ENCODE data around the gene ZNF554.
"Not testable (repeated sequence)": the region's sequence is repeated elsewhere in the genome, so short reads cannot be mapped to it uniquely, and the experiment has no call there.

The ZNF554 gene

DNA sequence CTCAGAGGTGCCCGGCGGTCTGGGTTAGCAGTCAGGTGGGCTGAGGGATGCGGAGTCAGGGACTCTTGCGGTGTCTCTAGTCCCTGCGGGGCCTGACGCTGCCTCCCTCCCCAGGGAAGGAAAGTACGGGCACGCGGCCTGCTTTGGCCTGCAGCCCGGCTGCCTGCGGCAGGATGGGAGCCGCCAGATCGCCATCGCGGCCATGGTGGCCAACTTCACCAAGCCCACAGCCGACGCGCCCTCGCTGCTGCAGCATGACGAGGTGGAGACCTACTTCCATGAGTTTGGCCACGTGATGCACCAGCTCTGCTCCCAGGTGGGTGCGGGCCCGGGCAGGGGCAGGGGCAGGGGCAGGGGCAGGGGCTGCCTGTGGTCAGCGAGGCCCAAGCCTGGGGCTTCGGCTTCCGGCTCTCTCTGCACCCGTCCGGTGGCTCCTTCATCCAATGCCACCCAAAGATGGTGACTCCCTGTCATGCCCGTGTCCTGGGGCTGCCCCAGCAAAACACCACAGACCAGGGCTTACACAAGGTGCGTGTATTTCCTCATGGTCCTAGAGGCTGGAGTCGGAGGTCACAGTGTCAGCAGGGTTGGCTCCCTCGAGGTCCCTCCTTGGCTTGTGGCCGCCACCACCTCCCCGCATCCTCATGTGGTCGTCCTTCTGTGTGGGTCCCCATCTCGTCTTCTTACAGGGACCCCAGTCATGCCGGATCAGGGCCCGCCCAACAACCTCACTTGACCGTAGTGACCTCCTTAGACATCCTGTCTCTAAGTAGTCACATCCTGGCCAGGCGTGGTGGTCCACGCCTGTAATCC, 11.3 kb upstream of the ZNF554 start:
- DNase-seq, result no peak

DNA sequence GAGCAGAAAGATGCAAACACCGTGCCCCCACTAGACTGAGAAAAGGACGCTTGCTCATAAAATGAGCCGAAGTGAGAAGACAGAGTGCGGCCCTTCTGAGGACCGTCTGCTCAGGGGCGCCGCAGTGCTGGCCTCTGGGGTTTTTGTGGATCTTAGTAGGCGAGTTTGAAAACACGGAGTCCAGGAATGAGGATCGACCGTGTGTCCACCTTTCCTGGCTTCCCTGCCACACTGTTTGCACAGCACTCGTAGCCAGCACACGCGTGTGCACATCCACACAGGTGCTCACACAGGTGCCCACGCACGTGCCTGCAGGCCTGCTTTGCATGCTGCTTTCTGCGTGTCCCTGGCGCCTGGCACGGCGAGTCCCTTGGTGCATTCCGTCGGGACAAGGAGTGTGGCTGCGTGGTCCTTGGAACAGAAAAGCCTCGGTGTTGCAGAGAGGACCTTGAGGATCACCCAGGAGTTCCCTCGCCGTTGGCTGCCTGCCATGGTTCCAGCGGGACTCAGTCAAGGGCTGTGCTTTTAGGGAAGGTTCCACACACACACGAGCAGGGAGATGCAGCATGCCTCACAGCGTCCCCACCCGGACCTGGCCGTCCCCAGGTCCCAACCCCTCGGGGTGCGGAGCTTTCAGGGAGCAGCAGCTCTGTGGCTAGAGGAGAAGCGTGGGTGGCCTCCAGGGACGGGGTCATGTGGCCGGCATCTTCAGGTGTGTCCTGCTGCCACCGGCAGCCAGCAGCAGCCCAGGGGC, 10.1 kb upstream of the ZNF554 start:
- DNase-seq, result no peak

DNA sequence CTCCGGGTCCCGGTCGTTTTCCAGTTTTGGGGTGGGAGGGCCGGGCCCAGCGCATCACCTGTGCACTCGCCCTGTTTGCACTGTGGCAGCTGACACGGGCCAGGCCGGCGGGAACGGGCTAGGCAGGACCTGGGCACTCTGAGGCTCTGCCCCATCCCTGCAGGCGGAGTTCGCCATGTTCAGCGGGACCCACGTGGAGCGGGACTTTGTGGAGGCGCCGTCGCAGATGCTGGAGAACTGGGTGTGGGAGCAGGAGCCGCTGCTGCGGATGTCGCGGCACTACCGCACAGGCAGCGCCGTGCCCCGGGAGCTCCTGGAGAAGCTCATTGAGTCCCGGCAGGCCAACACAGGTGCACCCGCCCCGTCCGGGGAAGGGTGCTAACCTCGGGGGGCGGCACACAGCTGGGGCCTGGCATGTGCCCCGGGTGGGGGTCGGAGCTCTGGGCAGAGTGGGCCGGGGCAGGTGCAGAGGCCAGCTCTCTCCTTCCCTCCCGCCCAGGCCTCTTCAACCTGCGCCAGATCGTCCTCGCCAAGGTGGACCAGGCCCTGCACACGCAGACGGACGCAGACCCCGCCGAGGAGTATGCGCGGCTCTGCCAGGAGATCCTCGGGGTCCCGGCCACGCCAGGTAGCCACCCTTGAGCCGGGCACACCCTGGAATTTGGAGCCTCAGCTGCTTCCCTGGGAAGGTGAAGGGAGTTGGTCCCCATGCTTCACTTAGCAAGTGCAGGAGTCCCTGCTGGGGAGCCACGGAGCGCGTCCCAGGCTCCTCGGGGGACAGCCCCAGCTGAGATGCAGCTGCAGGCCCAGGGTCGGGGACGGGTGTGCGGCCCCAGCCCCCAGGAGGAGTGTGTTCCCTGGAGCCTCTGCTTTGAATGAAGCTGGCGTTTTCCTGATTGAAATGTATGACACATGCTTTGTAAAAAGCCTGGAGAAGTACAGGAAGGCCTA, 9.3 kb upstream of the ZNF554 start:
- no peak for DNase-seq

DNA sequence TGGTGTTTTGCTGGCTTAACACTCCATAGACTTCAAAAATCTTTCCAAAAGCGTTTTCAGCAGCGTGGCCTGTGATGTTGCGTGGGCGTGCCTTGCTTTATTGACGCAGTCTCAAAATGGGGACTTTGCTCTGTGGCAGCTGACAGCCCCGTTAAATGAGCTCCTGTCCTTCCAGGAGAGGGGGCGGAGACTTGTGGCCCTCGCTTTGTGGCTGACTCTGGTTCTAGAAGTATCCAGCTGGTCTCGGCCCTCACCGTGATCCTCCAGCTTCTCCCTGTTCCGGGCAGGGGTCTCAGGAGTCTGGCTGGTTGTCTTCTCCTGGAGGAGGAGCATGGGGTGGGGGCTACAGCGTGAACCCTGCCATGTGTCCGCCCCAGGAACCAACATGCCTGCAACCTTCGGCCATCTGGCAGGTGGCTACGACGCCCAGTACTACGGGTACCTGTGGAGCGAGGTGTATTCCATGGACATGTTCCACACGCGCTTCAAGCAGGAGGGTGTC, 8.4 kb upstream of the ZNF554 start:
- DNase-seq, result no peak

DNA sequence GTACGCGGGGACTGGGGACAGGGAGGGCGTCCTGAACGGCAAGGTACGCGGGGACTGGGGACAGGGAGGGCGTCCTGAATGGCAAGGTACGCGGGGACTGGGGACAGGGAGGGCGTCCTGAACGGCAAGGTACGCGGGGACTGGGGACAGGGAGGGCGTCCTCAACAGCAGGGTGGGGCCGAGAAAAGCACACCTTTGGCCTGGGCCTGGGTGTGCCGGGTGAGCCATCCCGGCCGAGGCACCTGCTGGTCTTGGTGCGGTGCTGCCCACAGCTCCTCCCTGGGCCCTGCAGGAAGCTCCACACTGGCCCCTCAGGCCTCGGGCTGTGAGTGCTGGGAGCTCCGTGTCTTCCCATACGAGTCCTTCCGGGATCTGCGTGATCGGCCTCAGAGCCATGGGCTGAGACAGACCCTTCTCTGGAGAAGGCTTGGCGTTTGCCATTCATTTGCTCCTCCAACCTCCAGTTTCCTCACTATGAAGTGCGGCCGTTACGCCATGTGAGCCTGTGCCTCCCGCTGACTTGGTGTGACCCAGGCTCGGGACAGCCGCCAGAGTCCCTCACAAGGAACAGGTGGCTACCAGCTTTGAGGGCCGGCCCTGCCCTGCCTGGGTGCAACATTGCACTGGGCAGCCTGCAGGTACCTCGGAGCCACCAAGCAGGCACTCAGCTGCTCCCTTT, 7.8 kb upstream of the ZNF554 start:
- no peak for DNase-seq

DNA sequence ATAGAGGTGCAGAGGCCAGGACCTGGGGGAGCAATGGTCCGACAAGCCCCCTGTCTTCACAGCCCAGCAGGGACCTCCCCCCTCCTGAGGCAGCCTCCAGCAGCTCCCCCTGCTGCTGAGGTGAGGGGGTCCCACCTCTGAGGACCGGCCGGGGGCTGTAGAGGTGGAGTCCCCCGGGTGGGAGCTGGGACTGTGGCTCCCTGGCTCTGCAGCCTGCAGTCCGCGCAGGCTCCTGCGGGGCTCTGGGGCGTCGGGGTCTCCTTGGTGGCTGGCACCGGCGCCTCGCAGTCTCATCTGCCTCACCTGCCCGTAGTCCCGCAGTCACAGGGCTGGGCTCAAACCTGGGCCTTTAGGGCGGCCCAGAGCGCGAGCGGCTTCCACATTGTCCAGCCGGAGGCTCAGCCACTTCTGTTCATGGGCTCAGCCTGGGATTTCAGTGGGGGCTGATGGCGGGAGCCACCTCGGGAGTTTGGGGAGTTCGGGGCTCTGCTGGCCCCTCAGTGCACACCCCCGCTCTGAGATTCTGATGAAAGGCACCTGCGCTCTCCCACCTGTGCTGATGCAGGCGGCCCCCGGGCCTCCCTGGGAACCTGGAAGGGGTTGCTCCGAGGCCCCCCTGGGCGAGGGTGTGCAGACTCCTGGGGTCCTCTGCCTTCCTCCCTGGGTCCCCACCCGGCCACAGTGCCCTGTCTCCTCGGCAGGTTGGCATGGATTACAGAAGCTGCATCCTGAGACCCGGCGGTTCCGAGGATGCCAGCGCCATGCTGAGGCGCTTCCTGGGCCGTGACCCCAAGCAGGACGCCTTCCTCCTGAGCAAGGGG, 7.0 kb upstream of the ZNF554 start:
- DNase-seq, result no peak

DNA sequence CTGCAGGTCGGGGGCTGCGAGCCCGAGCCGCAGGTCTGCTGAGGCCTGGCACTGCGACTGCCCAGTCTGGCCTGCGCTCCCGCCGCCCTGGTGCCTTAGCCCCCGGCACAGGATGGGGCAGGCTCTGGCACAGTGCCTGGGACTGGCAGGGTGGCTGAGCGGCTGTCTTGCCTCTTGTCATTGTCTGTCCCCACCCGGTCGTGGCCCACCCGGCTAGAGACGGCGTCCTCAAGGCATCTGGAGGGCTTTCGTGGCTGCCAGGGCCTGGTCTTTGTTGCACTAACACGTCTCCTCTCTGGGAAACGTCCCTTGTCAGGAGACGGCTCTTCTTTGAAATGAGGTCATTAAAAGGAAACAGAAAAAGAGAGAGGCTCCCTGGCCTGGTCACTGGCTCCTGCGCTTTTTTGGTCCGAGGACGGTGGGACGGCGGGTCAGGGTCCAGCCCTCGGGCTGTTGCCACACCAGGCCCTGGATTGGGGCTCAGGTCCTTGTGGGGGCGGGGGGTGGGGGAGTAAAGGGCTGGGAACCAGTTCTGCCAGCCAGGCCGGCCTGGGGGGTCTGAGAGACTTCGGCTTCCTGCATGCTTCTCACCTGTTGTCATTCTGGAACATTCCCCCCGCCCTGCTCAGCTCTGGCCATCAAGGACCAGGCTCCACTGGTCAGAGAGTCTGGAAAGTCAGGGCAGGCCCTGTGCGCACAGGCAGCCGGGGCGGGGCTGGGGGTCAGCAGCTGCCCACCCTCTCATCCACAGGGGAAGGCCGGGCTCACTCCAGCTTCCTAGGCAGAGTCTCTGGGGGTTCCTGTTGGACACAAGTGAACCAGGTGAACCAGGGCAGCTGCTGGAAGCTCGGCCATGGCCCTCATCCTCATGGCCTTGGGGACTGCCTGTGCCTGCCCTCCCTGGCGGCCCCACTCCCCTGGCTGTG, 6.2 kb upstream of the ZNF554 start:
- DNase-seq, result no peak

DNA sequence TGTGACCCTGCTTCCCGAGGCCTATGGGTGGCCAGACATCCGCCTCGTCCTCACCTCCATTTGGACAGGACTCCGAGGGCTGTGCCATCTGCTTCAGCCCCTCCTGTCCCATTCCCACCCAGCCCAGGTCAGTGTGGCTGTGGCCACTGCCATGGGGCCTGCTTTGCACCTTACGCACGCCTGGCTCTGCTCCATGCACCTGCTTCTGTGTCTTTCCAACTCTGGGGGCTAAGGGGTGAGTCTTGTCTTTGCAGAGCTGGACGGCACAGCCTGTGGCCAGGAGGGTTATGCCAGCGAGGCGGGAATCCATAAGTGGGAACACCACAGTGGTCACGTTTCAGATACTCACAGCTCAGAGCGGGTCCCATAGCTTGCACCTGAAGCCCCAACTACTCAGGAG, 5.2 kb upstream of the ZNF554 start:
- DNase-seq, result no peak

DNA sequence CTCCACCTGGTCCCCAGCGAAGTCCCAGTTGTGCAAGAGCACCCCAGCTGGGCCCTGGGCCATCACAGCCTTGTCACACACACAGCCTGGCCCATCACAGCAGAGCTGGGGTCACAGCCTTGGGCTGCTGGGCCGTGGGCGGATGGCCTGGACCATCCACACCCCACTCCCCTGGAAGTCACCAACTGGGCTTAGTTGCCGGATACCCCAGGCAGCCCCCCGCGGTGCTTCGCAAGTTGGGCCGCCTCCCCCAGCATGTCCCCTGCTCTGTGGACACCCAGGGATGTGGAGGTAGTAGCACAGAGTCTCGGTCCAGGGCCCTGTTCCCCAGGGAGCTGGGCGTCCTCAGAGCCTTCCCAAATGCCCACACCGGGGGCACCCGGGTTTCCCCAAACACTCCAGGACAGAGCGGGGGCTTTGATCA, 4.5 kb upstream of the ZNF554 start:
- DNase-seq, result no peak

DNA sequence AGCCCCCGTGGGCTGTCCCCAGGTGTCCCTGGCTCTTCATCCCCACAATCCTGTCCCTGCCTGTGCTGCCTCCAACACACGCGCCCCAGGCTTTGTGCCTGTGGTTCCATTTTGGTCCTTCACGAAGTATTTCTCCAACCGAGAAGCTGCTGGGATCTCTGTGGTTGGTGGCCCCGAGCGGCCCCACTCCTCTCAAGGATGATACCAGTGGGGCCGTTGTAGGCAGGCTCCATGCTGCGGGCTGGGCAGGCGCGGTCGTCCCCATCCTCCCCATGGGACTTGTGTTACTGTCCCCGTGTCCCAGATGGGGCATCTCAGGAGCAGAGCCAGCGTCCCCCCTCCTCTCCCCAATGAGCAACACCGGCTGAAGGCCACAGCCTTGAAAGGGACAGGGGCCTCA, 3.7 kb upstream of the ZNF554 start:
- DNase-seq, result no peak

DNA sequence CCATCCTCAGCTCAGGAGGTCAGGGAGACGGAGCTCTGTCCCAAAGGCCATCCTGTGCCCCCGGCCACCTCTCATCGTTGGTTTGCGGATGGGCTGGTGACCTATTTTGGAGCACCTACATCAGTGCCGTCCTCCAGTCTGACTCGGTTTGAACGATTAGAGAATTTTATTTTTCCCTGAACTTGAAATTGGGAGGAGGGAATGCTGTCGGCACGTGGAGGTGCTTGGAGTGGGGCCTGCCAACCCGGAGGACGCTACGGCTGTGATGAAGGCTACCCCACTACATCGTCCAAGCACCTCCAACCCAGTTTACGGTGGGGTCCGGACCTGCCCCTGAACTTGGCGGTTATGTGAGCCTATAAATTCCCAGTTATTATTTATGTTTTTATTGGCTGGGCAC, 3.0 kb upstream of the ZNF554 start:
- DNase-seq, result no peak

DNA sequence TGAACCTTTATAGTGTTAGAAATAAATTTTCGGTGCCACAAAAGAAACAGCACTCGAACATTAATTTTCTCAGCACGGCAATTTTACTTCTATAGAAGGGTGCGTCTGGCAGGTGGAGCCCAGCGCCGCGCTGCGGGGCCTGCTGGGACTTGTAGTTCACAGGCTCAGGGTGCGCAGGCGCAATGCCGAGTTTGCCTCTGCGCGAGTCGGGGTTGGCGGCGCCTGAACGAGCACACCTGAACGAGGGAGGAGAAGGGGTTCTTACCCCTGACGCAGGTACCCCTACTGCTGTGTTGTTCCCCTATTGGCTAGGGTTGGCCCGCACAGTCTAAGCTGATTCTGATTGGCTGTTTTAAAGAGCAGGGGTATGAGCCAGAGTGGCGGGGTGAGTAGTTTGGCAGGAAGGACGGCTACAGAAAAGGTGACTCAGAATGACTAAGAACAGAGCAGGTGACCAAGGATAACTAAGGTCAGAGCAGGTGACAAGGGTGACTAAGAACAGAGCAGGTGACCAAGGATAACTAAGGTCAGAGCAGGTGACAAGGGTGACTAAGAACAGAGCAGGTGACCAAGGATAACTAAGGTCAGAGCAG, 2.3 kb upstream of the ZNF554 start:
- DNase-seq, result not testable (repeated sequence)

DNA sequence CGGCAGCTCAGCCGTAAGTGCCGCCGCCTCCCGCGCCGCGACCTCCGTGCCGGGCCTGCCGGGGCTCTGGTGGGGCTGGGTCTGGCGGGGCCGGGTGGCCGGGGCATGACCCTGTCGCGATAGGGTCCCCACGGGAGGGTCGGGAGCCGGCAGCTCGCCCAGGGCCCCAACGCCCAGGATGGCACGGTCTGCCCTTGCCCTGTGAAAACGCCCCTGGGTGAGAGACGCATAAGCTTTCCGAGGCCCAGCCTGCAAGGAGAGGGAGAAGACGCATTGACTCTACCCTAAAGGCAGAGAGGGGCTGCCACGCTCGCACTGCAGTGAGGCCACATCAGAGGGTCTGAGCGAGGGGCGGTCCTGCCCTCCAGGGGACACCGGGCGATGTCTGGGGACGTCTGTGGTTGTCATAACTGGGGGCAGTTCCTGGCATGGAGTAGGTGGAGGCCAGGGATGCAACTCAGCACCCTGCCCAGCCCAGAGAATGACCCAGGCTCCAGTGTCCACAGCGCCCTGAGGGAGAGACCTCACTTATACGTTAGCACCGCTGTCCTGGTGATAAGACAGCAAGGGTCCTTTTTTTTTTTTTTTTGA, 539 bp downstream of the ZNF554 start:
- DNase-seq, result no peak

DNA sequence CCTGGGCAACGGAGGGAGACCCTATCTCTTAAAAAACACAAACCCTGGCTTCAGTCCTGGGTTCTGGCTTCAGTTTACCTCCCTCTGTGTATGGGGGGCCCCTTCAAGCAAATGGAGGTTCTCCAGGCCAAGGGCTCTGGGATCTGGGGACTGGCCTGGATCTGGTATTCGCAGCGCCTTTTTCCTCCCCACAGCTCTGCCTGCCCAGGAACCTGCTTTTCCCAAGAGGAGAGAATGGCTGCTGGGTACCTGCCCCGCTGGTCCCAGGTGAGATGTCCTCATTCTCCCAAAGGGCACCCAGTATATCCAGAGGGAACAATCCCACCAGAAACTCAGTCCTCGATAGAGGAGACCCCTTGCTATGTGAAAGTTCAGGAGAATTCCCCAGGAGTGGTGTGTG, 3.2 kb downstream of the ZNF554 start:
- no peak for DNase-seq

DNA sequence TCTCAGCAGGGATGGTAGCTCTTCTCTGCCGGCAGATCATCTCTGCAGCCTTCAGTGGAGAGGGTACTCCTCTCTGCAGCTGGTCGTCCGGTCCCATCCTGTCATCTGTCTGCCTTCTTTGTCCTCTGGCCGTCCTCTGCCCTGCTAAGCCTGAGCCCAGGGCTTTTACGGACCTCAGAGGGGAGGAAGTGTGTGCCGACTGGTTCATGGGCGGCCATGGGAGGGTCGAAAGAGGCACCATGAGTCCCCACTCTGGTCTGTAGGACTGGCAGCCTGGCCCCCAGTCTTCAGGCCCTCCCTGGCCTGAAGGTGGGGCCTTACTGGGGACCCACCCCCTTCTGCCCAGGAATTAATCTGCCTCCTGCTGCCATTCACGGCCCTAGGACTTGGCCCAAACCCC, 4.0 kb downstream of the ZNF554 start:
- DNase-seq, result no peak

DNA sequence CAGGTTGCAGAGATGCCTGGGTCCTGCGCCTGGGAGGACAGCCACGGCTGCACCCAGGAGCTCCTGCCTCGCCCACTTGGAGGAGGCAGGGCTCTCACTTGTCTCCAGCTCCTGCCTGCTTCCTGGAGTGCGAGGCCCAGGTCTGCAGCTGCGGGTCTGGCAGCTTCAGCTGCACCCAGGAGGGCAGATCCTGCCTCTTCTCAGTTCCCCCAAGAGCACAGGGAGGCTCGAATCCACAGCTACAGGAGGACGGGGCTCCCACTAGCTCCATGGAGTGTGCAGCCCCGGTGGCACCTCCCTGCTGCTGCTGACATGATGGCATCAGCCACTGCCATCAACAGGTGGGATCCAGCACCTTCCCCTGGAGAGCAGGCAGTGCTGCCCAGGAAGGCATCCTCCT, 4.5 kb downstream of the ZNF554 start:
- no peak for DNase-seq

DNA sequence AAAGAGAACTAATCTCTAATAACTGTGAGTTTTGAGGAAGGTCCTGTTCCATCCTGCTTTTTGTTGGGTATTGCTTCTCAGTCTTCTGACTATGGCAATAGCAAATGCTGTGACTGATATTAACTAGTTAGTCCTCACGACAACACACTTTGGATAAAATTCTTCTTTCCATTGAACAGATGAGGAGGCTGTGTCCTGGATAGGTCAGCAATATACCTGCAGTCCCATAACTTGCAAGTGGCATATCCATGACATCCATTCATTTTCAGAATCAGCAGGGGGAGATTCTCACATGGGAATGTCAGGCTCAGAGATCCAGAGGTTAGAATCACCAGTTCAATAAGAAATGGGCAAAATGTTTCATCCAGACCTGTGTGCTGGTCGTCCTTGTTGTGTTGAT, 7.4 kb downstream of the ZNF554 start:
- no peak for DNase-seq

DNA sequence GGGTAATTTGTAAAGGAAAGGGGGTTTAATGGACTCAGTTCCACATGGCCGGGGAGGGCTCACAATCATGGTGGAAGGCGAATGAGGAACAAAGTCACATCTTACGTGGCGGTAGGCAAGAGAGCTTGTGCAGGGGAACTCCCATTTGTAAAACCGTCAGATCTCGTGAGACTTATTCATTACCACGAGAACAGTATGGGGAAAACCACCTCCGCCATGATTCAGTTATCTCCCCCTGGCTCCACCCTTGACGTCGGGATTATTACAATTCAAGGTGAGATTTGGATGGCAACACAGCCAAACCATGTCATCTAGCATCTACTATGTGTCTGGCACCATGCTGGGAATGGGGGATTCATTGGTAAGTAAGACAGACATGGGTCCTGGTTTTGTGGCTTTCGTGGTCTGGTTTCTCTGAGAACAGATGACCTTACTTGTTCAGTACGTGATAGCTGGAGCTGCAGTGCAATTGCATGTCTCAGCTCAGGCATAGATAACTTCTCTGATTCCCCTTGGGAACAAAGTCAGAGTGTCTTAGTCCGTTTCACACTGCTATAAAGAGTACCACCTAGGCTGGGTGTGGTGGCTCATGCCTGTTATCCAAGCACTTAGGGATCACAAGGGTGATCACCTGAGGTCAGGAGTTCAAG, 8.3 kb downstream of the ZNF554 start:
- DNase-seq, result no peak

DNA sequence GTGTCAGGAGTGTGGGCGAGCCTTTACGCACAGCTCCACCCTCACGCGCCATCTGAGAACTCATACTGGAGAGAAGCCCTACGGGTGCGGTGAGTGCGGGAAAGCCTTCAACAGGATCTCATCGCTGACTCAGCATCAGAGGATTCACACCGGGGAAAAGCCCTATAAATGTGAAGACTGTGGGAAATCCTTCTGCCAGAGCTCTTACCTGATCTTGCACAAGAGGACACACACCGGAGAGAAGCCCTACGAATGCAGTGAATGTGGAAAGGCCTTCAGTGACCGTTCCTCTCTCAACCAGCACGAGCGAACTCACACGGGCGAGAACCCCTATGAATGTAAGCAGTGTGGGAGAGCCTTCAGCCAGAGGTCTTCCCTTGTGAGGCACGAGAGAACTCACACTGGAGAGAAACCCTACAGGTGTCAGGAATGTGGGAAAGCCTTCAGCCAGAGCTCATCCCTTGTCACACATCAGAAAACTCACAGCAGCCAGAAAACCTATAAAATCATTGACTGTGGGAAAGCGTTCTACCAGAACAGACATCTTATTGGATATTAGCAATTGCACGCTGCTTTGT, 14.7 kb downstream of the ZNF554 start:
- no peak for DNase-seq
